ENCODE data around the gene TMEM54.
A peak's percentile ranks its signal among the peaks of the same experiment; 100 is the strongest.

TMEM54 gene

GRCh38 chr1:32894019-32894600 is 7.1 kb downstream of the TMEM54 start:
- no peak for DNase-seq

GRCh38 chr1:32893198-32894018 is 7.8 kb downstream of the TMEM54 start:
- no peak for DNase-seq

GRCh38 chr1:32892368-32893197 is 8.6 kb downstream of the TMEM54 start:
- no peak for DNase-seq

- no peak for DNase-seq
Observed at GRCh38 chr1:32891630-32892029, 9.6 kb downstream of the TMEM54 start.

- no peak for DNase-seq
Observed at GRCh38 chr1:32891241-32891570, 10.0 kb downstream of the TMEM54 start.

- no peak for DNase-seq
Observed at GRCh38 chr1:32890516-32891240, 10.5 kb downstream of the TMEM54 start.

- no peak for DNase-seq
Observed at GRCh38 chr1:32889731-32890278, 11.4 kb downstream of the TMEM54 start.

GRCh38 chr1:32888677-32889420 is 12.3 kb downstream of the TMEM54 start:
- DNase-seq = no peak

GRCh38 chr1:32888134-32888533 is 13.1 kb downstream of the TMEM54 start:
- DNase-seq = no peak

- no peak for DNase-seq
Observed at GRCh38 chr1:32887623-32888022, 13.6 kb downstream of the TMEM54 start.

GRCh38 chr1:32886828-32887414 is 14.3 kb downstream of the TMEM54 start:
- DNase-seq = no peak

- DNase-seq = peak in 1 of 2 donors; percentile 52
Observed at GRCh38 chr1:32886004-32886827, 15.0 kb downstream of the TMEM54 start, which contains the start of gene HPCA. TSS of gene HPCA (plus strand) at chr1:32886491. CDS start at chr1:32888899, 2,408 bp downstream.

- DNase-seq = no peak
Observed at GRCh38 chr1:32885676-32886003, 15.5 kb downstream of the TMEM54 start.

- no peak for DNase-seq
Observed at GRCh38 chr1:32884726-32885125, 16.5 kb downstream of the TMEM54 start.

- DNase-seq = no peak
Observed at GRCh38 chr1:32884032-32884372, 17.2 kb downstream of the TMEM54 start.

- DNase-seq = no peak
Observed at GRCh38 chr1:32883338-32884031, 17.7 kb downstream of the TMEM54 start.

GRCh38 chr1:32881871-32882850 is 19.0 kb downstream of the TMEM54 start:
- DNase-seq = no peak

- no peak for DNase-seq
Observed at GRCh38 chr1:32881291-32881690, 19.9 kb downstream of the TMEM54 start.

GRCh38 chr1:32878637-32879041 is 22.6 kb downstream of the TMEM54 start:
- DNase-seq = no peak

Measured in inflammatory macrophage treated with lipopolysaccharide for 1 hour (primary cell).